Measurements from ENCODE around the gene SPI1. TPM values are rescaled to one million over a fixed set of nuclear protein-coding genes. Genes with fewer than 3 reads are reported as not detected.

SPI1 gene
- total RNA-seq, 1 experiment from 2014 or later, result not detected

DNA sequence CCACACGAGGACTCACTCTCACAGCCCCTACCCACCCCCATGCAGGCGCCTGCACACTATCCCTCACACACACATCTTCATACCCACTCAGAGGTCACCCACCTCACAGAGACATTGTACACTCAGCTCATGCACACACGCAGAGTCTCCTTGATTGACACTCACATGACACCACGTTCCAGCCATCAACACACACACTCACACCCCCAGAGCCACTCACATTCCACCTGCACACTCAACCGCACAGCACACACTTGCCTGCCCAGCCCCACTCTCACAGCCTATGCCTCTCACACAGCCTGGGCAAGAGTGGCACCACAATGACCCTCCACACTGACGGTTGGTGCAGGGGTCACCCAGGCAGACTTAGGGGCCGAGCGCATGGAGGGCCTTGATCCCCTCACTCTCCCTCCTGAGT is 2.2 kb downstream of the SPI1 start:
- H3T11ph ChIP-seq (ENCODE audit: low read length), result no peak overlapping the region
- Mint-ChIP-seq H3K4me1 (peaks cover 3 to 4% of the 10 kb centered on the region in 2 experiments; a peak in 3 of 4 replicates), H3K27ac (peak overlapping the region in 1 of 3 experiments; percentile 8; a peak in 2 of 7 replicates), H3K9me3 (no peaks in the 10 kb centered on the region), H3K36me3 (ENCODE audit: insufficient read depth in 1 of 3, low read depth in 3 of 3) (no peaks in the 10 kb centered on the region), H3K4me3 (no peak overlapping the region), H3K27me3 (ENCODE audit: low read depth) (no peaks in the 10 kb centered on the region)
- no peak overlapping the region for H4K5ac ChIP-seq (ENCODE audit: insufficient read length, low read depth, low read length)
- no peak overlapping the region for H3K27ac ChIP-seq (ENCODE audit: insufficient read length, low read depth, low read length)
- H3K4me2 ChIP-seq (ENCODE audit: insufficient read depth, insufficient read length, low read length), result no peak overlapping the region
- TF ChIP-seq, protein P1, sequence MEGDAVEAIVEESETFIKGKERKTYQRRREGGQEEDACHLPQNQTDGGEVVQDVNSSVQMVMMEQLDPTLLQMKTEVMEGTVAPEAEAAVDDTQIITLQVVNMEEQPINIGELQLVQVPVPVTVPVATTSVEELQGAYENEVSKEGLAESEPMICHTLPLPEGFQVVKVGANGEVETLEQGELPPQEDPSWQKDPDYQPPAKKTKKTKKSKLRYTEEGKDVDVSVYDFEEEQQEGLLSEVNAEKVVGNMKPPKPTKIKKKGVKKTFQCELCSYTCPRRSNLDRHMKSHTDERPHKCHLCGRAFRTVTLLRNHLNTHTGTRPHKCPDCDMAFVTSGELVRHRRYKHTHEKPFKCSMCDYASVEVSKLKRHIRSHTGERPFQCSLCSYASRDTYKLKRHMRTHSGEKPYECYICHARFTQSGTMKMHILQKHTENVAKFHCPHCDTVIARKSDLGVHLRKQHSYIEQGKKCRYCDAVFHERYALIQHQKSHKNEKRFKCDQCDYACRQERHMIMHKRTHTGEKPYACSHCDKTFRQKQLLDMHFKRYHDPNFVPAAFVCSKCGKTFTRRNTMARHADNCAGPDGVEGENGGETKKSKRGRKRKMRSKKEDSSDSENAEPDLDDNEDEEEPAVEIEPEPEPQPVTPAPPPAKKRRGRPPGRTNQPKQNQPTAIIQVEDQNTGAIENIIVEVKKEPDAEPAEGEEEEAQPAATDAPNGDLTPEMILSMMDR (conservative IDR thresholded peaks at IDR 0.05), result no peak
- H3K23ac ChIP-seq (ENCODE audit: insufficient read length, low read depth, low read length), result no peak overlapping the region
- H3K4ac ChIP-seq (ENCODE audit: low read depth, low read length), result no peak overlapping the region
- no peak overlapping the region for H3K56ac ChIP-seq (ENCODE audit: insufficient read length, low read depth, low read length)
- DNase-seq, result no peak
- no peaks in the 10 kb centered on the region for H3K9me3 ChIP-seq (ENCODE audit: control insufficient read depth, low read depth, low read length)
- no peaks in the 10 kb centered on the region for H3K23me2 ChIP-seq (ENCODE audit: insufficient read length, low read depth, low read length, poor library complexity, severe bottlenecking)
- H2BK20ac ChIP-seq (ENCODE audit: low read depth, low read length, poor library complexity, severe bottlenecking), result no peak overlapping the region
- no CpG with 5 or more reads among the region's 8 CpGs for WGBS (ENCODE audit: extremely low coverage, insufficient read length, low lambda C conversion rate)
- H2BK12ac ChIP-seq (ENCODE audit: insufficient read length, low read depth, low read length), result no peak overlapping the region
- no peak overlapping the region for H3K9ac ChIP-seq (ENCODE audit: extremely low read depth, insufficient read length, low read length)
- H4K8ac ChIP-seq (replicated peaks; ENCODE audit: insufficient read length, low read depth, low read length), result no peak overlapping the region
- no peak overlapping the region for H2BK5ac ChIP-seq (ENCODE audit: insufficient read length, low read length)
- no peak overlapping the region for H2AFZ ChIP-seq (ENCODE audit: low read length)
- H4K91ac ChIP-seq (ENCODE audit: insufficient read length, low read depth, low read length), result no peak overlapping the region
- no peak overlapping the region for H3K14ac ChIP-seq (ENCODE audit: insufficient read depth, low read length)
- H3K18ac ChIP-seq (ENCODE audit: insufficient read length, low read depth, low read length), result no peak overlapping the region
- no peaks in the 10 kb centered on the region for H3K4me1 ChIP-seq (ENCODE audit: insufficient read depth, low read length)
- no peaks in the 10 kb centered on the region for H3K79me2 ChIP-seq (ENCODE audit: insufficient read depth, low read length)
- no peaks in the 10 kb centered on the region for H3K27me3 ChIP-seq (ENCODE audit: insufficient read depth, low read length)
- H4K20me1 ChIP-seq (ENCODE audit: control insufficient read depth, insufficient read depth, insufficient read length), result no peaks in the 10 kb centered on the region
- no peak overlapping the region for H2BK120ac ChIP-seq (ENCODE audit: low read depth, low read length, poor library complexity, severe bottlenecking)
- H3K79me1 ChIP-seq (ENCODE audit: insufficient read depth, low read depth, low read length, poor library complexity, severe bottlenecking), result no peaks in the 10 kb centered on the region
- no peak overlapping the region for H2BK15ac ChIP-seq (ENCODE audit: low read depth, low read length)
- H2AK5ac ChIP-seq (ENCODE audit: insufficient read length, low read length), result no peak overlapping the region
